K562 (cell line): ENCODE measurements around the gene RASSF3. TPM values are rescaled to one million over a fixed set of nuclear protein-coding genes. Genes with fewer than 3 reads are reported as not detected.
"Not testable (repeated sequence)": the region's sequence is repeated elsewhere in the genome, so short reads cannot be mapped to it uniquely, and the experiment has no call there.

Experiments used
- ATAC-seq: fragments of 200-7000 bp; cut with Tn5 transposase; 3 replicates; pipeline ENCODE4 v1.9.1; 2020; ENCODE audit warnings: moderate library complexity
- BruUV-seq: library from RNA; stranded (reverse); fragments of 400-500 nt; replicated peaks from 2 replicates; lab custom pipeline; 2021; lab: Mats Ljungman, UMichigan
- CTCF ChIA-PET: fragments of 300-600 bp; formaldehyde crosslinking; extraction: SDS; loops from one replicate; lab custom pipeline; 2021; ENCODE audit warnings: low intra/inter-chr PET ratio; lab: Yijun Ruan, JAX
- POLR2A ChIA-PET: fragments of 300-600, 350-650 bp; sonication (Branson Sonifier 250); formaldehyde crosslinking; extraction: SDS; loops from one replicate; lab custom pipeline; 2021; ENCODE audit warnings: antibody characterized with exemption, inconsistent platforms; lab: Yijun Ruan, JAX
- DNase-seq, 4 experiments: peaks; one replicate each; pipeline versions ENCODE4 v3.0.0 to v3.0.0-alpha.2; 2011 to 2018; ENCODE audit warnings: low spot score in 3 of 4, mixed read lengths in 3 of 4; ENCODE audit errors: extremely low read depth in 1 of 4
- FAIRE-seq: peaks from 2 replicates; lab custom pipeline; 2011; peaks lifted over from hg19 to GRCh38; lab: Jason Lieb, UNC
- H2AFZ ChIP-seq: 2 replicates; pipeline ENCODE4 v1.6.0; 2011; ENCODE audit warnings: low read depth, low read length, control low read depth, inconsistent platforms
- H3K27ac ChIP-seq: fragments of 200-600 bp; 3 replicates; pipeline ENCODE4 v1.8.0; 2011; ENCODE audit warnings: low read depth, mild to moderate bottlenecking, control low read depth, inconsistent platforms, low read length, moderate library complexity, mixed read lengths; ENCODE audit errors: extremely low read depth
- H3K27me3 ChIP-seq, 2 experiments: fragments of 300-600 bp in 1 of 2; 2 replicates in 1 of 2; 3 replicates in 1 of 2; pipeline versions ENCODE4 v1.6.0 to v1.8.0; 2011; ENCODE audit warnings: inconsistent platforms in 2 of 2, low read length in 2 of 2, mild to moderate bottlenecking in 1 of 2, mixed read lengths in 1 of 2, moderate library complexity in 1 of 2; ENCODE audit not compliant: control insufficient read depth in 2 of 2, insufficient read depth in 2 of 2
- H3K36me3 ChIP-seq: fragments of 300-600 bp; 3 replicates; pipeline ENCODE4 v1.8.0; 2011; ENCODE audit warnings: mild to moderate bottlenecking, low read length, inconsistent platforms; ENCODE audit not compliant: control insufficient read depth, insufficient read depth
- H3K4me1 ChIP-seq, 2 experiments: fragments of 200-600 bp in 1 of 2; replicated peaks in 1 of 2; 2 replicates in 1 of 2; 3 replicates in 1 of 2; pipeline versions ENCODE4 v1.5.1 to v1.8.0; 2011; ENCODE audit warnings: inconsistent platforms in 2 of 2, low read length in 2 of 2, mild to moderate bottlenecking in 1 of 2, mixed read lengths in 1 of 2, moderate library complexity in 1 of 2; ENCODE audit not compliant: control insufficient read depth in 2 of 2, insufficient read depth in 2 of 2
- H3K4me2 ChIP-seq: 2 replicates; pipeline ENCODE4 v1.6.1; 2011; ENCODE audit warnings: low read length, control low read depth, inconsistent platforms, mixed read lengths; ENCODE audit not compliant: insufficient read depth
- H3K4me3 ChIP-seq: fragments of 200-600 bp; sonication (generic), shearing (Covaris generic); 2 replicates; pipeline ENCODE4 v1.5.1; 2016; ENCODE audit warnings: control low read depth, inconsistent platforms
- H3K79me2 ChIP-seq: fragments of 200-600 bp; 3 replicates; pipeline ENCODE4 v1.8.0; 2011; ENCODE audit warnings: low read length, inconsistent platforms; ENCODE audit not compliant: control insufficient read depth, insufficient read depth
- H3K9ac ChIP-seq, 2 experiments: 2 replicates each; pipeline versions ENCODE4 v1.6.0 to v1.6.1; 2011; ENCODE audit warnings: low read depth in 2 of 2, low read length in 2 of 2, control low read depth in 1 of 2, inconsistent platforms in 1 of 2, mild to moderate bottlenecking in 1 of 2, mixed read lengths in 1 of 2; ENCODE audit not compliant: insufficient read depth in 1 of 2
- H3K9me1 ChIP-seq: one replicate; pipeline ENCODE4 v1.6.0; 2011; ENCODE audit warnings: inconsistent platforms, mild to moderate bottlenecking, low read length, moderate library complexity; ENCODE audit not compliant: control insufficient read depth, insufficient read depth
- H3K9me3 ChIP-seq: replicated peaks from 2 replicates; pipeline ENCODE4 v1.5.1; 2011; ENCODE audit warnings: low read depth, low read length, inconsistent platforms; ENCODE audit not compliant: control insufficient read depth, insufficient read depth
- H4K20me1 ChIP-seq: replicated peaks from 2 replicates; pipeline ENCODE4 v1.6.1; 2011; ENCODE audit warnings: low read length, inconsistent platforms, mixed read lengths; ENCODE audit not compliant: control insufficient read depth, insufficient read depth
- CBFB ChIP-seq: sonication (generic); formaldehyde crosslinking; IDR thresholded peaks from 2 replicates; pipeline ENCODE4 v1.4.0; 2020; ENCODE audit warnings: mild to moderate bottlenecking, missing genetic modification reagents
- RBM25 ChIP-seq: fragments of 200-400 bp; formaldehyde crosslinking; IDR thresholded peaks from 2 replicates; pipeline ENCODE4 v1.6.1; 2018; ENCODE audit warnings: low read length, low read depth, moderate library complexity; ENCODE audit not compliant: severe bottlenecking
- SAFB2 ChIP-seq: fragments of 200-400 bp; formaldehyde crosslinking; IDR thresholded peaks from 2 replicates; pipeline ENCODE4 v1.6.1; 2018; ENCODE audit warnings: borderline replicate concordance, low read length, low read depth, moderate library complexity; ENCODE audit not compliant: severe bottlenecking
- ZNF121 ChIP-seq: sonication (generic); formaldehyde crosslinking; conservative IDR thresholded peaks from 2 replicates; pipeline ENCODE4 v1.8.0; 2022; ENCODE audit warnings: missing genetic modification reagents
- WGBS: fragments of 100-300 bp; shearing (Covaris generic); methylation state at CpG from one replicate; pipeline ENCODE4 v1.1.6; 2016; ENCODE audit warnings: low coverage, mixed read lengths; ENCODE audit not compliant: insufficient coverage; ENCODE audit errors: missing lambda C conversion rate; 5-methylcytosine and 5-hydroxymethylcytosine counted together
- in situ Hi-C: fragments of 300-500 bp; cut with MboI; formaldehyde crosslinking; loops from 4 replicates; pipeline ENCODE4 v1.15.0; 2018; ENCODE audit warnings: inconsistent platforms, mixed read lengths
- intact Hi-C: fragments of 100-400 bp; cut with micrococcal nuclease; formaldehyde crosslinking; loops from 2 replicates; pipeline ENCODE4 v1.14.2; 2022
- polyA plus RNA-seq, 8 experiments: library from polyadenylated mRNA; depleted of rRNA in 4 of 8; stranded (reverse) in 5 of 8; unstranded in 3 of 8; fragments of >200 nt; fragmentation: Nextera tagmentation in 2 of 8; fragmentation: Illumina TruSeq in 1 of 8; extraction: Ambion mirVana in 2 of 8; extraction: Trizol in 1 of 8; gene quantifications; 2 replicates each; pipeline versions ENCODE4 v1.2.1 to v1.2.3, GENCODE V29; 2011 to 2014; ENCODE audit warnings: inconsistent platforms in 1 of 8, missing spikeins in 1 of 8
- total RNA-seq, 7 experiments: library from RNA; depleted of rRNA in 6 of 7; stranded (reverse); fragments of >200 nt in 6 of 7; fragmentation: Illumina TruSeq in 2 of 7; extraction: Trizol in 2 of 7; gene quantifications; 2 replicates each; pipeline versions ENCODE4 v1.2.1 to v1.2.3, GENCODE V29; 2011 to 2021; ENCODE audit warnings: low replicate concordance in 1 of 7
- TF ChIP-seq, protein P1 (sequence below): IDR thresholded peaks from 2 replicates; pipeline ENCODE4 v1.6.1; 2016; ENCODE audit warnings: missing genetic modification characterization, missing compliant biosample characterization

RASSF3 gene
- total and polyA plus RNA-seq, 9 of the 15 experiments (the other 6 are each of a cell fraction or from before 2014, with no cell fraction given), result 3.7 to 39.2 (median 20.2) TPM

DNA sequence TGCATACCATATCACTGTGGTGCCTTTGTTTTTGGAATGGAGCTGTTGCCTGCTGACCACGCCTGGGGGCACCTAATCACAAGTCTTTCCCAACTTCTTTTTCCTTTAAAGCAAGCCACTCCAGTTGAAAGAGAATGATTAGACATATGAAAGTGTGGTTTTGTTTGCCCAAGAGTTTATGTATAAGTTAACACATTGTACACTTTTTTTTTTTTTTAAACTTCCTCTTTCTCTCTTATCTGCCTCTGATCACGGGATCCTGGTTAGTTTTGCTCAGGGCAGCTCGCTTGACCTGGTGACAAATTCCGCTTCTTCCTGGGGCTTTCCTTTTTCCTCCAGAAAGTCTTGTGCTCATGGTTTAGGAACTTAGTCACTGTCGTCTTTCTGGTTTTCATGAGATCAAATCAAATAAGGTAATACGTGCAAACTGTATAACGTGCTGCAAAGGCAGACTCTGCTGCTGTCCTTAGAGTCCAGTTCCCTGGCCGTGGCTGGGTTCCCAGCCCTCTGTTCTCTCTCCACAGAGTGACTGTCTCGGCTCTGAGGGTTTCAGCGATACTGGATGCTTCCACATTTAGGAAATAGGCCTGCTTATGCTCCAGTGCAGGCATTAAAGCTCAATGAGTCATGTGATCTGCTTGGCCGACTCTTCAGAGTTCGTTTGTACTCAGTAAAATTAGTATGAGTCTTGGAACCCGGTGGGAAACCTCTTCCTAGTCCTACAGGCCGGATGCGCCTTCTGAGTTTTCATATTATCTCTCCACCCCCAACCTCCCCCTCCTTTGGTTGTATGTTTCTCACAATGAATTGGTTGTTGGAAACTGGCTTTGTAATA, 15.2 kb downstream of the RASSF3 start (continued):
- no peak for TF ChIP-seq SAFB2
- TF ChIP-seq CBFB, result no peak
- TF ChIP-seq, all 486 proteins: peak for 128

DNA sequence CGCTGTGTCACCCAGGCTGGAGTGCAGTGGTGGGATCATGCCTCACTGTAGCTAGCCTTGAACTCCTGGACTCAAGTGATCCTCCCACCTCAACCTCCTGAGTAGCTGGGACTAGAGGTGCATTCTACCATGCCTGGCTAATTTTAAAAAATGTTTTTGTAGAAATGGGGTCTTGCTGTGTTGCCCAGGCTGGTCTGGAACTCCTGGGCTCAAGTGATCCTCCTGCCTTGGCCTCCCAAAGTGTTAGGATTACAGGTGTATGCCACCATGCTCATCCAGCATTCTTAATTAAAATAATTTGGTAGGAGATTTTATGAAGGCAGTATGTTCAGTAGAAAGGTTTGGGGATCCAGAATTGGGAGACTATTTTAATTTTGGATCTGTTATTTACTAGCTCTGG, 16.3 kb downstream of the RASSF3 start:
- peaks cover 21% of the 10 kb centered on the region; the same call in 2 of the 3 replicates for H3K36me3 ChIP-seq
- BruUV-seq, H3K4me2 ChIP-seq, DNase-seq, H2AFZ ChIP-seq, H4K20me1 ChIP-seq, in situ Hi-C loops, H3K9ac ChIP-seq, ATAC-seq, H3K9me1 ChIP-seq, H3K27me3 ChIP-seq, H3K4me3 ChIP-seq, CTCF ChIA-PET, FAIRE-seq, H3K9me3 ChIP-seq: not testable (repeated sequence)
- TF ChIP-seq ZNF121, result peak; percentile 84
- peak; percentile 37 for TF ChIP-seq RBM25
- TF ChIP-seq, protein P1, sequence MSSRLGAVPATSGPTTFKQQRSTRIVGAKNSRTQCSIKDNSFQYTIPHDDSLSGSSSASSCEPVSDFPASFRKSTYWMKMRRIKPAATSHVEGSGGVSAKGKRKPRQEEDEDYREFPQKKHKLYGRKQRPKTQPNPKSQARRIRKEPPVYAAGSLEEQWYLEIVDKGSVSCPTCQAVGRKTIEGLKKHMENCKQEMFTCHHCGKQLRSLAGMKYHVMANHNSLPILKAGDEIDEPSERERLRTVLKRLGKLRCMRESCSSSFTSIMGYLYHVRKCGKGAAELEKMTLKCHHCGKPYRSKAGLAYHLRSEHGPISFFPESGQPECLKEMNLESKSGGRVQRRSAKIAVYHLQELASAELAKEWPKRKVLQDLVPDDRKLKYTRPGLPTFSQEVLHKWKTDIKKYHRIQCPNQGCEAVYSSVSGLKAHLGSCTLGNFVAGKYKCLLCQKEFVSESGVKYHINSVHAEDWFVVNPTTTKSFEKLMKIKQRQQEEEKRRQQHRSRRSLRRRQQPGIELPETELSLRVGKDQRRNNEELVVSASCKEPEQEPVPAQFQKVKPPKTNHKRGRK (tag), result peak; percentile 0; the same call in 1 of the 2 replicates
- 100% methylated on average over 1 of the region's 1 CpG for WGBS
- H3K4me1 ChIP-seq, result peaks cover 11 to 20% of the 10 kb centered on the region in 2 experiments; a peak in 2 of 5 replicates
- H3K79me2 ChIP-seq, result peaks cover 93% of the 10 kb centered on the region
- H3K27ac ChIP-seq, result peak overlapping the region; percentile 93; the same call in 2 of the 3 replicates
- intact Hi-C loops, result loop anchor here (5.0 kb wide), 2 partner anchors 41 to 71 kb away; no protein-coding TSS in a partner anchor
- POLR2A ChIA-PET, result interaction anchor here (0.8 to 2.0 kb wide), 5 partner anchors 11 to 24 kb away, joined by 3 to 7 read pairs (median 5); no protein-coding TSS in a partner anchor
